ENCODE measurements around the gene ZNF189.

ZNF189 gene

GRCh38 chr9:101398068-101398929 lies at the start of gene ZNF189, which contains the start of gene MRPL50:
Gene ZNF189 (plus strand): TSS chr9:101398851. CDS start chr9:101399157, 306 bp downstream.
Gene MRPL50 (minus strand): TSS chr9:101398618. CDS start chr9:101398592, 26 bp downstream.
- peak; percentile 90 to 94 for DNase-seq (ENCODE audit: extremely low read depth in 1 of 2, low read depth in 1 of 2)

DNA sequence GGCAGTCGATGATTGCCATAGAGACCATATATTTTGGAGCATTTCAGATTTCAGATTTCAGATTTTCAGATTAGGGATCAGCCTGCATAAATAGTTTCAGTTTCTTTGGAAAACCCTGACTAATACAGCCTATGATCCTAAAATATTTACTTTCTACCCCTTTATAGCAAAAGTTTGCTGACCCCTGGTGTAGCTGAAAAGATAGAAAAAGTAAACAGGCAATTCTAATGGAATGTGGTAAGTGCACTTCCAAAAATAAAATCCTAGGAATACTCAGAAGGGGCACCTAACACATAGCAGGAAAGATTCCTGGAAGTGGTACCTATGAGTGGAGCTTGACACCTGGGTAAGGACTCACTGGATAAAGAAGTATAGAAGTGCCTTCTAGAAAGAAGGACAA lies 48.4 kb upstream of the ZNF189 start:
- DNase-seq (ENCODE audit: extremely low read depth in 1 of 2, low read depth in 1 of 2): no peak

GRCh38 chr9:101352892-101353463 lies 45.7 kb upstream of the ZNF189 start:
- no peak for DNase-seq (ENCODE audit: extremely low read depth in 1 of 2, low read depth in 1 of 2)

- no peak for DNase-seq (ENCODE audit: extremely low read depth in 1 of 2, low read depth in 1 of 2)
Measured at GRCh38 chr9:101353683-101354082, 45.0 kb upstream of the ZNF189 start.

GRCh38 chr9:101354143-101354764 lies 44.4 kb upstream of the ZNF189 start:
- DNase-seq (ENCODE audit: extremely low read depth in 1 of 2, low read depth in 1 of 2): no peak

GRCh38 chr9:101354765-101355708 lies 43.6 kb upstream of the ZNF189 start:
- no peak for DNase-seq (ENCODE audit: extremely low read depth in 1 of 2, low read depth in 1 of 2)

- no peak for DNase-seq (ENCODE audit: extremely low read depth in 1 of 2, low read depth in 1 of 2)
Measured at GRCh38 chr9:101356619-101357018, 42.0 kb upstream of the ZNF189 start.

DNA sequence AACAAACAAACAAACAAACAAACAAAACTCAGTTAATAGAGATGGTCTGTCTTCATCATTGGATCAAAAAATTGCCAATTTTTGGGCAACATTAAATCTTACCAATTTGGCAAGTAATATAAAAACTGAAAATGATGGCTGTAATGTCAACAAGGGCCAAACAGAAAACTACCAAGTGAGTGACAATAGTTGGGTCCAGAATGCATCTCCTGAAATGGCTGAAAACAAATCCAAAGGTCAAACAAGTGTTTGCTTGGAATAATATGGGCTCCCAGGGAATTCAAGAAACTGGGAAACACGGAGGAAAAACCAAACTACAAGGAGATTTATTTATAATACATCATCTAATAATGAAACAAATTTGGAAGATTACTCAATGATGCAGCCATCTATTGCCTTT lies 39.0 kb upstream of the ZNF189 start:
- DNase-seq (ENCODE audit: extremely low read depth in 1 of 2, low read depth in 1 of 2): no peak

- no peak for DNase-seq (ENCODE audit: extremely low read depth in 1 of 2, low read depth in 1 of 2)
Measured at GRCh38 chr9:101360647-101361046, 38.0 kb upstream of the ZNF189 start.

DNA sequence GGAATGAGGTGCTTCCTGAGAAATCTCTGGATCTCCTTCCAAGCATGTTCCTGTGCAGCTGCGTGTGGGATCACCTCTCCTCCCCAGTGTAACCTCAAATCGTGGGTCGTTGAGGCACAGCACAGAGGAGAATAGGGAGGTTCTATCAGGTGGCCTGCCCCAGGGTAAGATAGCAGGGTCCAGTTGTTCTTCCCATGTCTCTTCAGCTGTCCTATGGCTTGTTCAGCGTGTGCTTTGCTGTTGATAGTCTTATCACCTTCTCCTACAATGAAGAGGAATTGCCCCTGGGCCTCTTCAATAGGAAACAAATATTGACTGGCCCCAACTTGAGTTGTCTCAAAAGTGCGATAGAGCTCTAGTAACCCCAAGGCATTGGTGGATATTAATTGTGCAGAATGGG lies 36.2 kb upstream of the ZNF189 start:
- DNase-seq (ENCODE audit: extremely low read depth in 1 of 2, low read depth in 1 of 2): no peak

GRCh38 chr9:101365181-101365580 lies 33.5 kb upstream of the ZNF189 start:
- no peak for DNase-seq (ENCODE audit: extremely low read depth in 1 of 2, low read depth in 1 of 2)

DNA sequence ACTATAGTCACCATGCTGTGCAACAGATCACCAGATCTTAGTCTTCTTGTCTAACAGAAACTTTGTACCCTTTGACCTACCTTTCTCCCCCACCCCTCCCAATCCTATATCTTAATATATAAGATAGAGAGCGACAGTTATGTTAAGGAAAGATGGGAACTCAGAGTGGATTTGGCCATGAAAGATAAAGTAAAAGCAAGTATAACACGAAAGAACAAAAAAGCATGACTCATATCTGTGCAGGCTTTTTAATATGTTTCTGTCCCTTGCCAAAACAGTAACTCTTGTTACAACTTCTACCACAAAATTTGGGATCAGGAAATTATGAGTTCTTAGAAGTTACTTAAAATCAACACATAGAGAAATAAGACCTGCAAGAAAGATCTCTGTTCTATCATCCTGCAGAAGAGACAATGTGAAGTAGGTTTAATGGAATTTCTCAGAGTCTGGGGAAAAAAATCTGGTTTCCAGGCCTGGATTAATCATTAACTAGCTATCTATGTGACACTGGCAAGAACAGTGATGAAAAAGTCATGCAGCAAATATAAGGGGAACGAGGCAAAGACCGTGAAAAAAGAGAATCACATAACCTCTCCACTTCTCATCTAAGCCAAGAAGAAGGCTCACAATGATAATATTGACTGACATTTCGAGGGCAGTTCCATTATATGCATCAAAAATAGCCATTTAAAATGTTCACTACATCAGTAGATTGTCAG lies 32.5 kb upstream of the ZNF189 start:
- DNase-seq (ENCODE audit: extremely low read depth in 1 of 2, low read depth in 1 of 2): no peak

GRCh38 chr9:101367323-101367722 lies 31.3 kb upstream of the ZNF189 start:
- DNase-seq (ENCODE audit: extremely low read depth in 1 of 2, low read depth in 1 of 2): no peak

DNA sequence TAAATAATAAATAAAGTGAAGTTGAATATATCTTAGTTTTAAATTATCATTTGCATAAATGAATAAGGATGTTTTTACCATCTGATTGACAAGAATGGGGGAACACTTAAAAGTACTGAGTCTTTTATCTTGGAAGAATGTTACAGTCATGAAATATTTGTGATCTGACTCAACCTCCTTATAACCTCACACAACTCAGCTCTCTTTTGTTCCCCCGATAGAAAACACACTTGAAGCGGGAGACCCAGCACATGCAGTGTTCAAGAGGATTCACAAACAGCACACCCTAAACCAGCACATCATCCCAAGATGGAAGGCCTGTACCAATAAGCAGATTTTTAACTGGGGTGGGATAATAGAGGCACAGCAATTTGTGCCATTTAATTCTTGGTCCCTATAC lies 29.4 kb upstream of the ZNF189 start:
- DNase-seq (ENCODE audit: extremely low read depth in 1 of 2, low read depth in 1 of 2): no peak

DNA sequence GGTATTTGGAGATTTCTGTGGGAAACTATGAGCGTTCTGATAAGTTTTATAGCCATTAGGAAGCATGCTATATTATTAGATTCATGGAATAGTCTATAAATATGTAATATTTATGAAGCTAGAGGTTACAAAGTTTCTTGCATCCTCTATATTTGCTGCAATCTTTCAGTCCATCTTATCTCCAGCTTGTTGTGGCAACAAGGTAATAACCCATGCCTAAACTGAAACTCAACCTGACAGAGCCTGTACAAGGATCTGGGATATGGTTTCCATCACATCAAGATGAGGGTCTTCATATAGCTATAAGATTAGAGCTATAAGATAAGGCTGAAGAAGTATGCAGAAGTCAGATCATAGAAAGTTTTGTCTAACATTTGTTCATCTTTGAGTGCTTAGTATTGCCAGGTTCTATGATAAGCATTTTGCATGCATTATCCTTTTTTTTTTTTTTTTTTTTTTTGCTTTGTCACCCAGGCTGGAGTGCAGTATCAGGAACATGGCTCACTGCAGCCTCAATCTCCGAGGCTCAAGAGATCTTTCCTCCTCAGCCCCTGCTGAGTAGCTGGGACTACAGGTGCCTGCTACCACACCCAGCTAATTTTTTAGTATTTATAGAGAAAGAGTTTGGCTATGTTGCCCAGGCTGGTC lies 28.6 kb upstream of the ZNF189 start:
- DNase-seq (ENCODE audit: extremely low read depth in 1 of 2, low read depth in 1 of 2): no peak

- DNase-seq (ENCODE audit: extremely low read depth in 1 of 2, low read depth in 1 of 2): no peak
Measured at GRCh38 chr9:101371813-101372212, 26.8 kb upstream of the ZNF189 start.

- DNase-seq (ENCODE audit: extremely low read depth in 1 of 2, low read depth in 1 of 2): no peak
Measured at GRCh38 chr9:101372327-101373118, 26.1 kb upstream of the ZNF189 start.

DNA sequence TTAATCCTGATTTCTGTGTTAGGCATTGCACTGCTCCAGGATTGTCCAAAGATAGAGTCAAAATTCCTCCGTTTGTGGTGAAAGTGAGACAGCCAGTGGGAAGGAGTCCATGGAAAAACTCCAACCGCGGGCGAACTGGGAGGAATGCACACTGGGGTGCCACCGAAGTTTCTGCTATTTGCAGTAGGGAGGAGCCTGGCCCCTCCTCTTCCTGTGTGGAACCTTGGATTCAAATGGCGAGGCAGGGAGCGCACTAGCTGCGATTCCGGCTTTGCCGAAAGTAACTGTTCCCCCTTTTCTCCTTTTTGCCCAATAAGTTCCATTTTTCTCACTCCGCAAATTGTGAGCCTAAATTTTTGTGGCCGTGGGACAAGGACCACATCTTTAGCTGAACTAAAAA lies 23.1 kb upstream of the ZNF189 start:
- no peak for DNase-seq (ENCODE audit: extremely low read depth in 1 of 2, low read depth in 1 of 2)

Data from activated CD8-positive, alpha-beta memory T cell treated with anti-CD3 and anti-CD28 coated beads for 1 hour (primary cell).